PC-3 (cell line): ENCODE results near the gene OR56A1. TPM values are rescaled to one million over a fixed set of nuclear protein-coding genes. Genes with fewer than 3 reads are reported as not detected.

Experiments
- ATAC-seq: fragments of 200-7000 bp; cut with Tn5 transposase; 2 replicates; pipeline ENCODE4 v1.9.1; 2020; ENCODE audit warnings: mild to moderate bottlenecking, moderate library complexity
- BruUV-seq: library from RNA; stranded (reverse); fragments of 400-500 nt; replicated peaks from 2 replicates; lab custom pipeline; 2021; lab: Mats Ljungman, UMichigan
- CTCF ChIA-PET: fragments of 300-600 bp; sonication (Branson Sonifier 250); formaldehyde crosslinking; loops from one replicate; lab custom pipeline; 2022; ENCODE audit warnings: antibody characterized with exemption; lab: Charles Lee
- POLR2A ChIA-PET: fragments of 300-600 bp; sonication (Branson Sonifier 250); formaldehyde crosslinking; loops from one replicate; lab custom pipeline; 2022; ENCODE audit warnings: antibody characterized with exemption; ENCODE audit not compliant: unreplicated experiment; lab: Charles Lee
- DNase-seq: peaks from one replicate; pipeline ENCODE4 v3.0.0-alpha.2; 2015
- H2AFZ ChIP-seq: fragments of 300-600 bp; sonication (generic); 2 replicates; pipeline ENCODE4 v1.6.0; 2016; ENCODE audit warnings: antibody characterized with exemption, low read length
- H3F3A ChIP-seq: fragments of 300-600 bp; sonication (generic); one replicate; pipeline ENCODE4 v1.6.0; 2017; ENCODE audit warnings: antibody characterized with exemption, low read length, control low read depth, mild to moderate bottlenecking; ENCODE audit not compliant: unreplicated experiment
- H3K27ac ChIP-seq: fragments of 300-600 bp; sonication (generic); 2 replicates; pipeline ENCODE4 v1.5.1; 2016; ENCODE audit warnings: mild to moderate bottlenecking, low read length
- H3K27me3 ChIP-seq: fragments of 300-600 bp; sonication (generic); 2 replicates; pipeline ENCODE4 v1.6.1; 2016; ENCODE audit warnings: low read length, mixed read lengths
- H3K36me3 ChIP-seq: fragments of 300-600 bp; sonication (generic); 2 replicates; pipeline ENCODE4 v1.6.1; 2016; ENCODE audit warnings: low read depth, mixed run types, low read length, mixed read lengths
- H3K4me1 ChIP-seq: fragments of 300-600 bp; sonication (generic); 2 replicates; pipeline ENCODE4 v1.5.1; 2016; ENCODE audit warnings: low read length; ENCODE audit not compliant: insufficient read depth
- H3K4me2 ChIP-seq: fragments of 300-600 bp; sonication (generic); 2 replicates; pipeline ENCODE4 v1.6.0; 2016; ENCODE audit warnings: low read length
- H3K4me3 ChIP-seq: fragments of 300-600 bp; sonication (generic); 2 replicates; pipeline ENCODE4 v1.5.1; 2016; ENCODE audit warnings: mild to moderate bottlenecking, low read length, mixed read lengths
- H3K79me2 ChIP-seq: fragments of 300-600 bp; sonication (generic); 2 replicates; pipeline ENCODE4 v1.6.1; 2017; ENCODE audit warnings: low read length, mixed read lengths
- H3K9ac ChIP-seq: fragments of 300-600 bp; sonication (generic); 2 replicates; pipeline ENCODE4 v1.6.0; 2016; ENCODE audit warnings: mild to moderate bottlenecking, low read length
- H3K9me2 ChIP-seq: fragments of 300-600 bp; sonication (generic); replicated peaks from 2 replicates; pipeline ENCODE4 v1.6.1; 2016; ENCODE audit warnings: mixed run types, low read length, mixed read lengths
- H3K9me3 ChIP-seq: fragments of 300-600 bp; sonication (generic); 2 replicates; pipeline ENCODE4 v1.6.1; 2016; ENCODE audit warnings: low read length, mixed read lengths
- H4K20me1 ChIP-seq: fragments of 300-600 bp; sonication (generic); 2 replicates; pipeline ENCODE4 v1.6.1; 2016; ENCODE audit warnings: low read length, mixed read lengths
- CTCF ChIP-seq: fragments of 300-600 bp; sonication (generic); conservative IDR thresholded peaks from 2 replicates; pipeline ENCODE4 v1.5.1; 2017; ENCODE audit warnings: antibody characterized with exemption, low read depth, mild to moderate bottlenecking, low read length
- EZH2 ChIP-seq: fragments of 300-600 bp; sonication (generic); IDR thresholded peaks from one replicate; pipeline ENCODE4 v1.6.1; 2017; ENCODE audit warnings: antibody characterized with exemption, mild to moderate bottlenecking, low read length; ENCODE audit not compliant: unreplicated experiment
- EZH2phosphoT487 ChIP-seq: fragments of 300-600 bp; sonication (generic); IDR thresholded peaks from 2 replicates; pipeline ENCODE4 v1.6.1; 2018; ENCODE audit warnings: mild to moderate bottlenecking, antibody characterized with exemption, low read length, borderline replicate concordance
- intact Hi-C: fragments of 100-400 bp; cut with micrococcal nuclease; formaldehyde crosslinking; loops from 2 replicates; pipeline ENCODE4 v1.9.0; 2023
- total RNA-seq: library from RNA; depleted of rRNA; stranded (reverse); fragments of >200 nt; gene quantifications from 2 replicates; pipeline ENCODE4 v1.2.3, GENCODE V29; 2014

OR56A1 gene
- total RNA-seq, 1 experiment from 2014 or later = not detected

- Histone ChIP-seq H3K4me3 (no peak overlapping the region), H3K9ac (no peak overlapping the region), H2AFZ (no peak overlapping the region), H3K27ac (no peak overlapping the region), H3K79me2 (no peaks in the 10 kb centered on the region), H3K9me2 (no peaks in the 10 kb centered on the region), H3K4me1 (no peaks in the 10 kb centered on the region), H3K27me3 (peaks cover 14% of the 10 kb centered on the region; the same call in 1 of the 2 replicates), H3K9me3 (no peaks in the 10 kb centered on the region), H4K20me1 (no peaks in the 10 kb centered on the region), H3K36me3 (no peaks in the 10 kb centered on the region), H3F3A (no peaks in the 10 kb centered on the region), H3K4me2 (no peak overlapping the region)
- CTCF ChIA-PET = no interaction called here
- TF ChIP-seq EZH2phosphoT487 = no peak
- no peak for TF ChIP-seq EZH2
- TF ChIP-seq CTCF = no peak
- BruUV-seq = no TSS peak
- DNase-seq (no peak), ATAC-seq (no peak)
- POLR2A ChIA-PET = no interaction called here
- intact Hi-C loops = no loop called here
Measured at GRCh38 chr11:6040874-6041273, 10.3 kb upstream of the OR56A1 start.

GRCh38 chr11:6027501-6027900 lies 3.1 kb downstream of the OR56A1 start:
- intact Hi-C loops = no loop called here
- Histone ChIP-seq H3K9me2 (no peaks in the 10 kb centered on the region), H3K9ac (no peak overlapping the region), H3K36me3 (no peaks in the 10 kb centered on the region), H4K20me1 (no peaks in the 10 kb centered on the region), H3K27me3 (no peaks in the 10 kb centered on the region), H3K4me3 (no peak overlapping the region), H3K27ac (no peak overlapping the region), H2AFZ (no peak overlapping the region), H3K79me2 (no peaks in the 10 kb centered on the region), H3K9me3 (no peaks in the 10 kb centered on the region), H3K4me2 (no peak overlapping the region), H3F3A (no peaks in the 10 kb centered on the region), H3K4me1 (no peaks in the 10 kb centered on the region)
- DNase-seq (no peak), ATAC-seq (no peak)
- TF ChIP-seq EZH2 (no peak), CTCF (no peak), EZH2phosphoT487 (no peak)
- no TSS peak for BruUV-seq
- CTCF ChIA-PET = no interaction called here
- POLR2A ChIA-PET = no interaction called here

- Histone ChIP-seq H3K27me3 (no peaks in the 10 kb centered on the region), H4K20me1 (no peaks in the 10 kb centered on the region), H3K9me2 (no peaks in the 10 kb centered on the region), H3K4me3 (no peak overlapping the region), H3K27ac (no peak overlapping the region), H2AFZ (no peak overlapping the region), H3K4me2 (no peak overlapping the region), H3F3A (no peaks in the 10 kb centered on the region), H3K79me2 (no peaks in the 10 kb centered on the region), H3K36me3 (no peaks in the 10 kb centered on the region), H3K9ac (no peak overlapping the region), H3K9me3 (no peaks in the 10 kb centered on the region), H3K4me1 (no peaks in the 10 kb centered on the region)
- BruUV-seq = no TSS peak
- no peak for ATAC-seq
- CTCF ChIA-PET = no interaction called here
- intact Hi-C loops = no loop called here
- TF ChIP-seq EZH2 (no peak), EZH2phosphoT487 (no peak), CTCF (no peak)
- no peak for DNase-seq
- POLR2A ChIA-PET = no interaction called here
Measured at GRCh38 chr11:6025056-6025455, 5.5 kb downstream of the OR56A1 start.
